K562 (cell line): ENCODE data around the gene ST3GAL5. TPM values are rescaled to one million over a fixed set of nuclear protein-coding genes. Genes with fewer than 3 reads are reported as not detected.

ENCODE experiments used
- ARID4B ChIP-seq: sonication (generic); formaldehyde crosslinking; IDR thresholded peaks from 2 replicates; pipeline ENCODE4 v1.8.0; 2022; ENCODE audit warnings: mild to moderate bottlenecking, missing genetic modification reagents
- BACH1 ChIP-seq: fragments of 200-800 bp; sonication (Bioruptor generic); IDR thresholded peaks from 2 replicates; pipeline ENCODE4 v1.6.1; 2016; ENCODE audit warnings: missing genetic modification characterization, missing compliant biosample characterization
- BRCA1 ChIP-seq, 2 experiments: fragments of 450-650 bp in 1 of 2; sonication (generic) in 1 of 2; formaldehyde crosslinking in 1 of 2; IDR thresholded peaks; 2 replicates each; pipeline versions ENCODE4 v1.5.0 to v1.6.1; 2017 to 2020; ENCODE audit warnings: mild to moderate bottlenecking in 1 of 2, missing genetic modification reagents in 1 of 2
- CC2D1A ChIP-seq: fragments of 450-650 bp; IDR thresholded peaks from 2 replicates; pipeline ENCODE4 v1.6.1; 2017; ENCODE audit warnings: mild to moderate bottlenecking
- COPS2 ChIP-seq: fragments of 450-650 bp; conservative IDR thresholded peaks from 2 replicates; pipeline ENCODE4 v1.6.1; 2016; ENCODE audit warnings: mild to moderate bottlenecking, moderate library complexity
- CXXC5 ChIP-seq: fragments of 250-450 bp; sonication (Bioruptor Pico); IDR thresholded peaks from 2 replicates; pipeline ENCODE4 v1.8.0; 2022; ENCODE audit warnings: inconsistent platforms, mild to moderate bottlenecking, moderate library complexity
- EGR1 ChIP-seq: fragments of 450-650 bp; conservative IDR thresholded peaks from 2 replicates; pipeline ENCODE4 v1.6.1; 2017; ENCODE audit warnings: mild to moderate bottlenecking
- EWSR1 ChIP-seq: fragments of 450-650 bp; IDR thresholded peaks from 2 replicates; pipeline ENCODE4 v1.6.1; 2018; ENCODE audit warnings: borderline replicate concordance, mild to moderate bottlenecking, low read depth, moderate library complexity; ENCODE audit not compliant: partially characterized antibody
- HDAC2 ChIP-seq: fragments of 450-650 bp; IDR thresholded peaks from 2 replicates; pipeline ENCODE4 v1.6.1; 2016; ENCODE audit warnings: mild to moderate bottlenecking
- HMBOX1 ChIP-seq: sonication (generic); IDR thresholded peaks from 2 replicates; pipeline ENCODE4 v1.6.1; 2016
- MED1 ChIP-seq: sonication (generic); formaldehyde crosslinking; IDR thresholded peaks from 2 replicates; pipeline ENCODE4 v1.8.1; 2023; ENCODE audit warnings: missing genetic modification reagents, borderline replicate concordance
- MEIS2 ChIP-seq: fragments of 450-650 bp; IDR thresholded peaks from 2 replicates; pipeline ENCODE4 v1.6.1; 2014; ENCODE audit warnings: mild to moderate bottlenecking; ENCODE audit not compliant: partially characterized antibody
- MTA2 ChIP-seq: fragments of 450-650 bp; IDR thresholded peaks from 2 replicates; pipeline ENCODE4 v1.6.1; 2016; ENCODE audit warnings: low read depth
- NR1H2 ChIP-seq: sonication (generic); formaldehyde crosslinking; IDR thresholded peaks from 2 replicates; pipeline ENCODE4 v1.4.0; 2020; ENCODE audit warnings: mild to moderate bottlenecking, missing genetic modification reagents
- PHTF2 ChIP-seq: fragments of 250-450 bp; sonication (Bioruptor Pico); IDR thresholded peaks from 2 replicates; pipeline ENCODE4 v1.5.0; 2021; ENCODE audit warnings: mild to moderate bottlenecking
- PRMT5 ChIP-seq: sonication (generic); formaldehyde crosslinking; IDR thresholded peaks from 2 replicates; pipeline ENCODE4 v1.5.0; 2020; ENCODE audit warnings: missing genetic modification reagents
- TAL1 ChIP-seq: fragments of 450-650 bp; IDR thresholded peaks from 2 replicates; pipeline ENCODE4 v1.6.1; 2016; ENCODE audit warnings: mild to moderate bottlenecking
- TSC22D4 ChIP-seq: fragments of 450-650 bp; IDR thresholded peaks from 2 replicates; pipeline ENCODE4 v1.6.1; 2016; ENCODE audit warnings: missing genetic modification characterization, missing biosample characterization, control low read depth
- VEZF1 ChIP-seq: fragments of 200-800 bp; sonication (Bioruptor generic); IDR thresholded peaks from 2 replicates; pipeline ENCODE4 v1.6.1; 2017; ENCODE audit warnings: missing genetic modification characterization, missing compliant biosample characterization
- ZBTB9 ChIP-seq: fragments of 450-650 bp; formaldehyde crosslinking; IDR thresholded peaks from 2 replicates; pipeline ENCODE4 v1.4.0; 2020; ENCODE audit warnings: mild to moderate bottlenecking, moderate library complexity
- ZNF143 ChIP-seq: sonication (generic); formaldehyde crosslinking; IDR thresholded peaks from 2 replicates; pipeline ENCODE4 v1.9.0; 2022; ENCODE audit warnings: mild to moderate bottlenecking, missing genetic modification reagents
- polyA plus RNA-seq, 8 experiments: library from polyadenylated mRNA; depleted of rRNA in 4 of 8; stranded (reverse) in 5 of 8; unstranded in 3 of 8; fragments of >200 nt; fragmentation: Nextera tagmentation in 2 of 8; fragmentation: Illumina TruSeq in 1 of 8; extraction: Ambion mirVana in 2 of 8; extraction: Trizol in 1 of 8; gene quantifications; 2 replicates each; pipeline versions ENCODE4 v1.2.1 to v1.2.3, GENCODE V29; 2011 to 2014; ENCODE audit warnings: inconsistent platforms in 1 of 8, missing spikeins in 1 of 8
- total RNA-seq, 7 experiments: library from RNA; depleted of rRNA in 6 of 7; stranded (reverse); fragments of >200 nt in 6 of 7; fragmentation: Illumina TruSeq in 2 of 7; extraction: Trizol in 2 of 7; gene quantifications; 2 replicates each; pipeline versions ENCODE4 v1.2.1 to v1.2.3, GENCODE V29; 2011 to 2021; ENCODE audit warnings: low replicate concordance in 1 of 7

Gene ST3GAL5
- total and polyA plus RNA-seq, 9 of the 15 experiments (the other 6 are each of a cell fraction or from before 2014, with no cell fraction given): 1.6 to 10.0 (median 4.2) TPM

GRCh38 chr2:85888684-85889626 lies at the start of gene ST3GAL5 (continued):
- no peak for TF ChIP-seq ARID4B (CRISPR knock-in tag)
- no peak for TF ChIP-seq TSC22D4
- TF ChIP-seq BRCA1 (IDR thresholded peaks at IDR 0.05): no peak
- no peak for TF ChIP-seq BRCA1 (CRISPR knock-in tag; IDR thresholded peaks at IDR 0.05)
- peak; percentile 88 for TF ChIP-seq MEIS2
- peak; percentile 97 for TF ChIP-seq VEZF1 (CRISPR knock-in tag)
- no peak for TF ChIP-seq MED1 (CRISPR knock-in tag)
- TF ChIP-seq CXXC5 (CRISPR knock-in tag): peak; percentile 93
- no peak for TF ChIP-seq PHTF2 (CRISPR knock-in tag)
- TF ChIP-seq ZBTB9: no peak
- TF ChIP-seq HMBOX1: no peak
- no peak for TF ChIP-seq EWSR1
- no peak for TF ChIP-seq NR1H2
- peak; percentile 92 for TF ChIP-seq EGR1
- peak; percentile 46; the same call in 1 of the 2 replicates for TF ChIP-seq CC2D1A
- TF ChIP-seq COPS2: no peak
- no peak for TF ChIP-seq TAL1
- TF ChIP-seq HDAC2: peak; percentile 77
- TF ChIP-seq PRMT5 (CRISPR knock-in tag): no peak
- no peak for TF ChIP-seq BACH1 (tag)
- no peak for TF ChIP-seq MTA2
- TF ChIP-seq ZNF143: no peak
